ENCODE data around the gene SLC36A2.

GRCh38 chr5:151383011-151383410 lies 35.7 kb upstream of the SLC36A2 start:
- TF ChIP-seq EZH2 (IDR thresholded peaks at IDR 0.05; ENCODE audit: borderline replicate concordance) (no peak), CTCF (IDR thresholded peaks at IDR 0.05; ENCODE audit: poor library complexity) (no peak), EZH2phosphoT487 (IDR thresholded peaks at IDR 0.05; ENCODE audit: low read depth, severe bottlenecking, unreplicated experiment) (no peak)
